GM20000 (cell line): ENCODE results near the gene MRPL14.

Experiments used
- DNase-seq: peaks from one replicate; pipeline ENCODE4 v3.0.0; 2012; ENCODE audit warnings: low spot score
- TF ChIP-seq, protein P1 (sequence below): IDR thresholded peaks from 2 replicates; pipeline ENCODE4 v1.5.1; 2012; ENCODE audit warnings: mild to moderate bottlenecking, control low read depth; ENCODE audit errors: extremely low read depth, missing control alignments

Gene MRPL14

DNA sequence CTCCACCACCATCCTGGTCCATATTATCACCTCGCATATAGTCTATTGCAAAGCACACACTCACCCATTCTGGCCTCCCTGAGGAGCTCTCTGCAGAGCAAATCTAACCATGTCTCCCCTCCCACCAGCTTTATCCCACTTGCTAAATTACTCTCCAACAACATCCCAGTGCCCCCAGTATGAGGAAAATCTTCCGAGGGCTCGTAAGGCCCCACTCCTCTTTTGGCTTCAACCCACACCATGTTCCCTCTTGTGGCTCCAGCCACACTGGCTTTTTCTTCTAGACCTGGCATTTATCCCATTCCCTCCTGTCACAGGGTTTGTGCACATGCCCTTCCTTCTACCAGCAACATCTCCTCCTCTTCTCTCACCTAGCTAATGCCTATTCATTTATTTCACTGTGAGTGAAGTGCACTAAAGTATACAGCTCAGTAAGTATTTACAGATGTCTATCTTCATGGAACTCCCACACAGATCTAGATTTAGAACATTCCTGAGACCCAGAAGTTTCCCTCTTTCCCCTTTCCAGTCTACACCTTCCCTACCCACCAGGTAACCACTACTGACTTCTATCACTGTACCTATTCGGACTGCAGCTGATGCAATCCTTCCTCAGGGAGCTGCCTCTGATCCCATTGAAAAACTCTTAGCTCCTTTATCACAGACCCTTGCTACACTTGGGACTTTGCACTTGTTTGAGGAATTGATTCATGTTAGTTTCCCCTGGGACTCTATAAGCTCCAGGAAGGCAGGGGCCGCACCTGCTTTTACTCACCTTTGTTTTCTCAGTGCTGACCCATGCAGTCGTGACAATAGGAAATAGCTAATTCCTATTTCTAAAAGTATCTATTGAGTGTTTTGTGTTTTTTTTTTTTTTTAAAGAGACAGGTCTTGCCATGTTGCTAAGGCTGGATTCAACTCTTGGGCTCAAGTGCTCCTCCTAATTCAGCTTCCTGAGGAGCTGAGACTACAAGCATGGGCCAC is 15.5 kb downstream of the MRPL14 start:
- DNase-seq = no peak
- TF ChIP-seq, protein P1, sequence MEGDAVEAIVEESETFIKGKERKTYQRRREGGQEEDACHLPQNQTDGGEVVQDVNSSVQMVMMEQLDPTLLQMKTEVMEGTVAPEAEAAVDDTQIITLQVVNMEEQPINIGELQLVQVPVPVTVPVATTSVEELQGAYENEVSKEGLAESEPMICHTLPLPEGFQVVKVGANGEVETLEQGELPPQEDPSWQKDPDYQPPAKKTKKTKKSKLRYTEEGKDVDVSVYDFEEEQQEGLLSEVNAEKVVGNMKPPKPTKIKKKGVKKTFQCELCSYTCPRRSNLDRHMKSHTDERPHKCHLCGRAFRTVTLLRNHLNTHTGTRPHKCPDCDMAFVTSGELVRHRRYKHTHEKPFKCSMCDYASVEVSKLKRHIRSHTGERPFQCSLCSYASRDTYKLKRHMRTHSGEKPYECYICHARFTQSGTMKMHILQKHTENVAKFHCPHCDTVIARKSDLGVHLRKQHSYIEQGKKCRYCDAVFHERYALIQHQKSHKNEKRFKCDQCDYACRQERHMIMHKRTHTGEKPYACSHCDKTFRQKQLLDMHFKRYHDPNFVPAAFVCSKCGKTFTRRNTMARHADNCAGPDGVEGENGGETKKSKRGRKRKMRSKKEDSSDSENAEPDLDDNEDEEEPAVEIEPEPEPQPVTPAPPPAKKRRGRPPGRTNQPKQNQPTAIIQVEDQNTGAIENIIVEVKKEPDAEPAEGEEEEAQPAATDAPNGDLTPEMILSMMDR = no peak

DNA sequence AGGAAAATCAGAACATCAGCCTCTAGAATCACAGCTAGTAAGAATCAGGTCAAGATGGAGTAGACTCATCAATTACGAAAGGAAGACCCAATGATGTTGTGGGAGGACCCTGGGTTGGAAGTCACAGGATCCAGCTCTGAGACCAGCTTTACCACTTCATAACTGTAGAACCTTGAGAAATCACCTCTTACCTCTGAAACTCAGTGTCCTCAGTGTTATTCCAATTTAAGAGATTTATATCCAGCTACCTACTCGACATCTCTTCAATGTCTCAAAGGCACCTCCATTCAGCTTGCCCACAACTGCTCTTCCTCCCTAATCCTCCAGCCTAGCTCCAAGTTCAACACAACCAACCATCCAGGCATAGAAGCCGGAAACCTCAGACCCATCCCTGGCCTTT is 16.3 kb downstream of the MRPL14 start:
- TF ChIP-seq, protein P1 = no peak
- no peak for DNase-seq

DNA sequence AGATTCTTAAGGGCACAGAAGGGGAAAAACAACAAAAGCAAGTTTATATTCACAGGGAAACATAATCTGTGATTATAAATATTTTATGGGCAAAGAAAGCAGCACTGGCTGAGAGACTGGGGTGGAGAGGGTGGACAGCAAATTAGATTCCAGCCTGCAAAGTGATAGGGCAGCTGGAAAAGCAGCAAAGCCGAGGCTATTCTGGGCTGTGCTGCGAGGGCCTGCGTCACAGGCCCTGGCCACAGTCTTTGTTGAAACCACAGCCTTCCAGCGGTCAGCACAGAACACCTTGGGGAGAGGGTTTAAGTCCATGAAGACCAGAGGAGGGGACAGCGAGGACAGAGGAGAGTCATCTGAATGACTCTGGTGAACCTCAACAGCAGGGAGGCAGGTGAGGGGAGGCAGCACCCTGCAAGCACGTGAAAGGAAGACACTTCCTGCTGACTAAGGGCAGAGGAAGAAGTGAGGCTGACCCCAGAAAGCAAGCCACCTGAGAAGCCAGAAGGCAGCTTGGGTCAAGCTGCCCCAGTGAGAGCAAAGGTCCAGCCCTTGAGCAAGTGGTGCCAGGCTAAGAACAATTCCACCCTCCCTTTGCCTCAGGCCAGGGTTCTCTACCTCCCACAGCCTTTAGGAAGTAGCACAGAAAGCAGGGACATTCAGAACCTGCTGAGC is 17.1 kb downstream of the MRPL14 start:
- TF ChIP-seq, protein P1 = no peak
- DNase-seq = no peak

DNA sequence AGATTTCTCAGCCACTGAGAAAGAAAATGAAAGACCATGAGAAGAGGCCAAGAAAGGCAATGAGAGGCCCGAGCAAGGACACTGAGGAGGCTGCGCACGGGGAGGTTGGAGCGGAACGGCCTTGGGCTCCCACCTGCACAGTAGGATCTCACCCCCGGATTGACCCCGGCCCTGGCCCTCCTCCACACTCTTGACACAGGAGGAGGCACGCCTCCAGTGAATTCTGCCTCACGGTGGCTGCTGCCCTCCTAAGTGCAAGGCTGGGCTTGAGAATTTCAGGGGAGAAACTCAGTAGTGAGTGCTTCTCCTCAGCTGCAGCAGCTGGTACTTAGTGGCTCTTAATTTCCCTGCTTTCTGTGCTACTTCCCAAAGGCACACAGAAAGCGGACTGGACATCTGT is 18.0 kb downstream of the MRPL14 start:
- DNase-seq = no peak
- TF ChIP-seq, protein P1 = no peak

DNA sequence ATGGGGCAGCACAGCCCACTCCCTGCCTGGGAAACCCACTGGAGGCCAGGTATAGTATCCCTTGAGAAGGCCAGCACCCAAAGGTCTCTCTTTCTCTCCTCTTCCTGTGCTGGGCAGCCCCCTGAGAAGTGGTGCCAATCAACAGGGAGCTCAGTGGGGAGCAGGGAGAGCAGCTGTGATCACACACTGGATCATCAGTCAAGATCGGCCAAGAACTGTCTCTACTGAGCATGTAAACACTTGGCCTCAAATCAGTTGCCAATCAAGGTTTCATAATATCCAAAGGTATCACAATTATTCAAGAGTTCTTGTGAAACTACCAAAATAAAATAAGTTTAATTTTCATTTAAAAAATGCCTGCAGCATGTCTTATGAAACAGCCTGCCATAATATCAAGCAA is 18.8 kb downstream of the MRPL14 start:
- no peak for DNase-seq
- TF ChIP-seq, protein P1 = no peak

DNA sequence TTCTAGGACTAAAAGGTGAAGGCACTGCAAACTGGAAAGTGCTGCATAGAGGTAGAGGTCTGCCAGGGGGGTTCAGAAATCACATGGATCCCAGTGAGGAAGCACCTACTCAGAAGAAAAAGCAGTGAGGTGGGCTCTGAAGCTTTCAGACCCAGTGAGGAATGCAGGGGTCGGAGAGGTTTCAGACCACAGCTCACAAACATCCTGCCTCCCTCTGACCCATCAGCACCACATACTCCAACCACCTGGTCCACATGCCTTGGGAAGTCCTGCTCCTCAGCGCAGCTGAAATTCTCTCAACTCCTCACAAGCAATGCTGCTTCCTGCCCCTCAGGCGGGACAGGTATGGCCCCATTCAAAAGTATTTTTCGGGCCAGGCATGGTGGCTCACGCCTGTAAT is 20.2 kb downstream of the MRPL14 start:
- TF ChIP-seq, protein P1 = no peak

More for the DNA sequence above, 20.2 kb downstream of the MRPL14 start:
- DNase-seq = no peak
